RKO (cell line): ENCODE data around the gene KCMF1.
A peak's percentile ranks its signal among the peaks of the same experiment; 100 is the strongest.
"Not testable (repeated sequence)": the region's sequence is repeated elsewhere in the genome, so short reads cannot be mapped to it uniquely, and the experiment has no call there.

Source experiments
- DNase-seq: peaks from one replicate; pipeline ENCODE4 v3.0.0-alpha.2; 2016; ENCODE audit warnings: low spot score

The KCMF1 gene

GRCh38 chr2:84970868-84971509 is at the start of gene KCMF1:
KCMF1 (plus strand) TSS chr2:84971161; CDS start chr2:84971452, 291 bp downstream.
- DNase-seq, result peak; percentile 74

- no peak for DNase-seq
Measured at GRCh38 chr2:84923009-84923408, 48.0 kb upstream of the KCMF1 start.

GRCh38 chr2:84924173-84925106 is 46.5 kb upstream of the KCMF1 start:
- DNase-seq, result peak; percentile 50

- no peak for DNase-seq
Measured at GRCh38 chr2:84925336-84925723, 45.6 kb upstream of the KCMF1 start.

- DNase-seq, result peak; percentile 99
Measured at GRCh38 chr2:84925724-84926376, 45.1 kb upstream of the KCMF1 start.

- DNase-seq, result no peak
Measured at GRCh38 chr2:84927275-84927627, 43.7 kb upstream of the KCMF1 start.

- DNase-seq, result no peak
Measured at GRCh38 chr2:84931384-84931821, 39.6 kb upstream of the KCMF1 start.

GRCh38 chr2:84938194-84938879 is 32.6 kb upstream of the KCMF1 start:
- DNase-seq, result no peak

- no peak for DNase-seq
Measured at GRCh38 chr2:84939426-84940087, 31.4 kb upstream of the KCMF1 start.

GRCh38 chr2:84940088-84940470 is 30.9 kb upstream of the KCMF1 start:
- no peak for DNase-seq

GRCh38 chr2:84940831-84941412 is 30.0 kb upstream of the KCMF1 start:
- DNase-seq, result no peak

- DNase-seq, result no peak
Measured at GRCh38 chr2:84942166-84942565, 28.8 kb upstream of the KCMF1 start.

- DNase-seq, result no peak
Measured at GRCh38 chr2:84942964-84943421, 28.0 kb upstream of the KCMF1 start.

- DNase-seq, result no peak
Measured at GRCh38 chr2:84944295-84944909, 26.6 kb upstream of the KCMF1 start.

- not testable (repeated sequence) for DNase-seq
Measured at GRCh38 chr2:84945838-84946203, 25.1 kb upstream of the KCMF1 start.

GRCh38 chr2:84946204-84947009 is 24.6 kb upstream of the KCMF1 start:
- DNase-seq, result peak; percentile 94

GRCh38 chr2:84947010-84947593 is 23.9 kb upstream of the KCMF1 start:
- DNase-seq, result no peak

- DNase-seq, result no peak
Measured at GRCh38 chr2:84953535-84953934, 17.4 kb upstream of the KCMF1 start.

- DNase-seq, result no peak
Measured at GRCh38 chr2:84954329-84954728, 16.6 kb upstream of the KCMF1 start.
